Measurements from ENCODE around the gene AHSG. TPM values are rescaled to one million over a fixed set of nuclear protein-coding genes. Genes with fewer than 3 reads are reported as not detected.

AHSG gene
- total and polyA plus RNA-seq, 10 of the 15 experiments (the other 5 are each of a cell fraction or from before 2014, with no cell fraction given): 0.06 to 0.90 (median 0.15) TPM; not detected in 7

- 95% methylated on average over 1 of the region's 1 CpG for WGBS (ENCODE audit: insufficient coverage, insufficient replicate concordance, low lambda C conversion rate, missing lambda C conversion rate)
- Histone ChIP-seq H3K27ac (ENCODE audit: control insufficient read depth, insufficient read depth) (no peak overlapping the region), H3K79me2 (ENCODE audit: control insufficient read depth, insufficient read depth, low read length) (no peaks in the 10 kb centered on the region), H3K27me3 (replicated peaks in 1 of 2; ENCODE audit: control insufficient read depth in 2 of 2, insufficient read depth in 2 of 2, low read length in 1 of 2) (no peaks in the 10 kb centered on the region), H3K4me3 (no peak overlapping the region), H3K4me2 (ENCODE audit: control insufficient read depth, insufficient read depth) (no peak overlapping the region), H4K20me1 (ENCODE audit: control insufficient read depth, insufficient read depth) (no peaks in the 10 kb centered on the region), H3K4me1 (ENCODE audit: control insufficient read depth, insufficient read depth, low read length) (peaks cover 17% of the 10 kb centered on the region), H3K36me3 (ENCODE audit: control insufficient read depth in 2 of 2, insufficient read depth in 2 of 2, low read length in 1 of 2) (no peaks in the 10 kb centered on the region), H3K9ac (ENCODE audit: control insufficient read depth, insufficient read depth, low read length) (no peak overlapping the region), H3K9me3 (replicated peaks; ENCODE audit: control insufficient read depth, insufficient read depth, low read length) (no peaks in the 10 kb centered on the region), H2AFZ (ENCODE audit: control insufficient read depth, low read depth, low read length) (no peak overlapping the region)
- in situ Hi-C loops (cut with MboI): no loop called here
- TF ChIP-seq CEBPB (IDR thresholded peaks at IDR 0.05; ENCODE audit: borderline replicate concordance in 1 of 2, low read depth in 2 of 2, low read length in 2 of 2): no peak
- TF ChIP-seq CBFB (IDR thresholded peaks at IDR 0.05; ENCODE audit: low read depth): no peak
- TF ChIP-seq SP1 (IDR thresholded peaks at IDR 0.05; ENCODE audit: low read depth, low read length): no peak
- TF ChIP-seq PAX8 (IDR thresholded peaks at IDR 0.05): no peak
- no peak for TF ChIP-seq RELA (IDR thresholded peaks at IDR 0.05; ENCODE audit: borderline replicate concordance, partially characterized antibody)
- TF ChIP-seq KDM1A (IDR thresholded peaks at IDR 0.05; ENCODE audit: borderline replicate concordance): no peak
- no peak for TF ChIP-seq GATAD2B (conservative IDR thresholded peaks at IDR 0.05; ENCODE audit: low read depth)
- TF ChIP-seq, protein P1, sequence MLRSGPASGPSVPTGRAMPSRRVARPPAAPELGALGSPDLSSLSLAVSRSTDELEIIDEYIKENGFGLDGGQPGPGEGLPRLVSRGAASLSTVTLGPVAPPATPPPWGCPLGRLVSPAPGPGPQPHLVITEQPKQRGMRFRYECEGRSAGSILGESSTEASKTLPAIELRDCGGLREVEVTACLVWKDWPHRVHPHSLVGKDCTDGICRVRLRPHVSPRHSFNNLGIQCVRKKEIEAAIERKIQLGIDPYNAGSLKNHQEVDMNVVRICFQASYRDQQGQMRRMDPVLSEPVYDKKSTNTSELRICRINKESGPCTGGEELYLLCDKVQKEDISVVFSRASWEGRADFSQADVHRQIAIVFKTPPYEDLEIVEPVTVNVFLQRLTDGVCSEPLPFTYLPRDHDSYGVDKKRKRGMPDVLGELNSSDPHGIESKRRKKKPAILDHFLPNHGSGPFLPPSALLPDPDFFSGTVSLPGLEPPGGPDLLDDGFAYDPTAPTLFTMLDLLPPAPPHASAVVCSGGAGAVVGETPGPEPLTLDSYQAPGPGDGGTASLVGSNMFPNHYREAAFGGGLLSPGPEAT (IDR thresholded peaks at IDR 0.05; ENCODE audit: low read depth): no peak
- no peak for TF ChIP-seq HDGF (IDR thresholded peaks at IDR 0.05)
- no peak for TF ChIP-seq TCF7 (IDR thresholded peaks at IDR 0.05; ENCODE audit: borderline replicate concordance)
- no TSS peak for BruUV-seq (replicated peaks)
- ChIA-PET CTCF (interaction anchor here (0.6 to 3.2 kb wide), 2 partner anchors 33 to 516 kb away, joined by 3 to 21 read pairs; no protein-coding TSS in a partner anchor), POLR2A (no interaction called here), SMC1A (ENCODE audit: uncharacterized antibody, unreplicated experiment) (no interaction called here), RAD21 (ENCODE audit: unreplicated experiment) (no interaction called here)
- FAIRE-seq: no peak
- ATAC-seq: no peak
- intact Hi-C loops (cut with micrococcal nuclease; ENCODE audit: unreplicated experiment): no loop called here
- no peak for DNase-seq (ENCODE audit: low read depth, low spot score)
Observed at GRCh38 chr3:186648851-186649250, 36.0 kb downstream of the AHSG start.
